Keratinocyte (primary cell): ENCODE measurements around the gene KREMEN1. TPM values are rescaled to one million over a fixed set of nuclear protein-coding genes. Genes with fewer than 3 reads are reported as not detected.

ENCODE experiments used
- DNase-seq: peaks from one replicate; pipeline ENCODE4 v3.0.0-alpha.2; 2011; ENCODE audit warnings: low read depth, missing footprints, low spot score
- FAIRE-seq: peaks from 2 replicates; lab custom pipeline; 2011; peaks lifted over from hg19 to GRCh38; lab: Jason Lieb, UNC
- H2AFZ ChIP-seq: 2 replicates; pipeline ENCODE4 v1.6.0; 2012; ENCODE audit warnings: low read length, control low read depth, inconsistent platforms; ENCODE audit not compliant: control insufficient read depth
- H3K27ac ChIP-seq: 2 replicates; pipeline ENCODE4 v1.5.1; 2011; ENCODE audit warnings: low read length; ENCODE audit not compliant: control insufficient read depth, insufficient read depth
- H3K27me3 ChIP-seq: 3 replicates; pipeline ENCODE4 v1.6.0; 2011; ENCODE audit warnings: low read length; ENCODE audit not compliant: control insufficient read depth, insufficient read depth; ENCODE audit errors: extremely low read depth
- H3K36me3 ChIP-seq, 2 experiments: 2 replicates in 1 of 2; 3 replicates in 1 of 2; pipeline ENCODE4 v1.5.1; 2011; ENCODE audit warnings: low read length in 2 of 2, mild to moderate bottlenecking in 1 of 2; ENCODE audit not compliant: control insufficient read depth in 2 of 2, insufficient read depth in 2 of 2; ENCODE audit errors: extremely low read depth in 1 of 2
- H3K4me1 ChIP-seq: 3 replicates; pipeline ENCODE4 v1.5.1; 2011; ENCODE audit warnings: low read length; ENCODE audit not compliant: control insufficient read depth, insufficient read depth; ENCODE audit errors: extremely low read depth
- H3K4me2 ChIP-seq: 3 replicates; pipeline ENCODE4 v1.6.0; 2011; ENCODE audit warnings: low read depth, low read length; ENCODE audit not compliant: control insufficient read depth, insufficient read depth; ENCODE audit errors: extremely low read depth
- H3K4me3 ChIP-seq, 3 experiments: fragments of 200-600 bp in 1 of 3; sonication (generic) in 1 of 3; 2 replicates in 2 of 3; 3 replicates in 1 of 3; pipeline ENCODE4 v1.5.1; 2011 to 2016; ENCODE audit warnings: low read length in 3 of 3, mild to moderate bottlenecking in 3 of 3, control low read depth in 2 of 3, inconsistent platforms in 1 of 3, low read depth in 1 of 3, mixed read lengths in 1 of 3, mixed run types in 1 of 3, moderate library complexity in 1 of 3; ENCODE audit not compliant: control insufficient read depth in 2 of 3, insufficient read depth in 2 of 3; ENCODE audit errors: extremely low read depth in 1 of 3
- H3K79me2 ChIP-seq: 2 replicates; pipeline ENCODE4 v1.6.0; 2012; ENCODE audit warnings: low read length; ENCODE audit not compliant: control insufficient read depth, insufficient read depth
- H3K9ac ChIP-seq: 3 replicates; pipeline ENCODE4 v1.6.0; 2011; ENCODE audit warnings: low read length; ENCODE audit not compliant: control insufficient read depth, insufficient read depth; ENCODE audit errors: extremely low read depth
- H3K9me1 ChIP-seq: 3 replicates; pipeline ENCODE4 v1.6.0; 2011; ENCODE audit warnings: low read length; ENCODE audit not compliant: control insufficient read depth, insufficient read depth; ENCODE audit errors: extremely low read depth
- H3K9me3 ChIP-seq: 2 replicates; pipeline ENCODE4 v1.5.1; 2012; ENCODE audit warnings: low read depth, low read length; ENCODE audit not compliant: control insufficient read depth
- H4K20me1 ChIP-seq: 3 replicates; pipeline ENCODE4 v1.6.0; 2011; ENCODE audit warnings: low read length; ENCODE audit not compliant: control insufficient read depth, insufficient read depth; ENCODE audit errors: extremely low read depth
- EZH2 ChIP-seq: IDR thresholded peaks from one replicate; pipeline ENCODE4 v1.6.1; 2012; ENCODE audit warnings: inconsistent platforms, mild to moderate bottlenecking, low read length, moderate library complexity
- dilution Hi-C: fragments of 300-500 bp; cut with MboI; formaldehyde crosslinking; loops from one replicate; pipeline ENCODE4 v1.7.0; 2020; ENCODE audit warnings: low sequenced_read_pairs; ENCODE audit not compliant: extremely low pct_ligation_motif_present
- polyA plus RNA-seq, 5 experiments: library from polyadenylated mRNA; depleted of rRNA in 3 of 5; stranded (reverse) in 3 of 5; stranded (forward) in 1 of 5; unstranded in 1 of 5; fragments of >200 nt; gene quantifications; 1 replicate in 1 of 5; 2 replicates in 3 of 5; 3 replicates in 1 of 5; pipeline versions ENCODE4 v1.2.1 to v1.2.3, GENCODE V29; 2011 to 2012; ENCODE audit warnings: missing spikeins in 2 of 5, low read depth in 1 of 5, low replicate concordance in 1 of 5
- TF ChIP-seq, protein P1 (sequence below), 3 experiments: IDR thresholded peaks in 1 of 3; conservative IDR thresholded peaks in 1 of 3; optimal IDR thresholded peaks in 1 of 3; 2 replicates in 2 of 3; 3 replicates in 1 of 3; pipeline versions ENCODE3 to v1.5.1; 2011; ENCODE audit warnings: low read length in 3 of 3, mild to moderate bottlenecking in 3 of 3, moderate library complexity in 2 of 3, control low read depth in 1 of 3, inconsistent platforms in 1 of 3; ENCODE audit not compliant: insufficient read depth in 2 of 3; ENCODE audit errors: extremely low read depth in 1 of 3

KREMEN1 gene
- polyA plus RNA-seq, 1 donor (not counting 4 experiments of a cell fraction or from before 2014, with no cell fraction given): 6.8 TPM

DNA sequence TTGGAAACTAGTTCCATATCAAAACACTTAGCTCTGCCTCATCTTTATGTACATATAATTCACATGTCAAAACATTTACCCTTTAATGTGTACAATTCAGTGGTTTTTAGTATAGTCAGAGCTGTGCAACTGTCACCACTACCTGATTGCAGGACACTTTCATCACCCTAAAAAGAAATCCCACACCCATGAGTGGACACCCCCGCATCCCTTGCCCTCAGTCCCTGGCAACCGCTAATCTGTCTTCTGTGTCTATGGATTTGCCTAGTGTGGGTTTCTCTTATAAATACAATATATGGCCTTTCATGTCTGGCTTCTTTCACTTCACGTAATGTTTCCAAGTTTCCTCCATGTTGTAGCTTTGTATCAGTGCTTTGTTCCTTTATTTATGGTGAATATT lies 124.3 kb downstream of the KREMEN1 start:
- Histone ChIP-seq H3K9me3 (no peaks in the 10 kb centered on the region), H3K9me1 (no peaks in the 10 kb centered on the region), H3K9ac (no peak overlapping the region), H3K36me3 (no peaks in the 10 kb centered on the region), H3K4me1 (no peaks in the 10 kb centered on the region), H3K79me2 (no peaks in the 10 kb centered on the region), H4K20me1 (no peaks in the 10 kb centered on the region), H3K27ac (no peak overlapping the region), H2AFZ (no peak overlapping the region), H3K27me3 (peaks cover 7% of the 10 kb centered on the region), H3K4me2 (no peak overlapping the region), H3K4me3 (no peak overlapping the region)
- TF ChIP-seq EZH2: no peak
- TF ChIP-seq, protein P1, sequence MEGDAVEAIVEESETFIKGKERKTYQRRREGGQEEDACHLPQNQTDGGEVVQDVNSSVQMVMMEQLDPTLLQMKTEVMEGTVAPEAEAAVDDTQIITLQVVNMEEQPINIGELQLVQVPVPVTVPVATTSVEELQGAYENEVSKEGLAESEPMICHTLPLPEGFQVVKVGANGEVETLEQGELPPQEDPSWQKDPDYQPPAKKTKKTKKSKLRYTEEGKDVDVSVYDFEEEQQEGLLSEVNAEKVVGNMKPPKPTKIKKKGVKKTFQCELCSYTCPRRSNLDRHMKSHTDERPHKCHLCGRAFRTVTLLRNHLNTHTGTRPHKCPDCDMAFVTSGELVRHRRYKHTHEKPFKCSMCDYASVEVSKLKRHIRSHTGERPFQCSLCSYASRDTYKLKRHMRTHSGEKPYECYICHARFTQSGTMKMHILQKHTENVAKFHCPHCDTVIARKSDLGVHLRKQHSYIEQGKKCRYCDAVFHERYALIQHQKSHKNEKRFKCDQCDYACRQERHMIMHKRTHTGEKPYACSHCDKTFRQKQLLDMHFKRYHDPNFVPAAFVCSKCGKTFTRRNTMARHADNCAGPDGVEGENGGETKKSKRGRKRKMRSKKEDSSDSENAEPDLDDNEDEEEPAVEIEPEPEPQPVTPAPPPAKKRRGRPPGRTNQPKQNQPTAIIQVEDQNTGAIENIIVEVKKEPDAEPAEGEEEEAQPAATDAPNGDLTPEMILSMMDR (optimal IDR thresholded peaks at IDR 0.05 in 1 of 3, IDR thresholded peaks at IDR 0.05 in 1 of 3, conservative IDR thresholded peaks at IDR 0.05 in 1 of 3; ENCODE audit: extremely low read depth in 1 of 3, insufficient read depth in 2 of 3, low read length in 3 of 3): no peak
- dilution Hi-C loops: no loop called here
- DNase-seq: no peak
- no peak for FAIRE-seq

DNA sequence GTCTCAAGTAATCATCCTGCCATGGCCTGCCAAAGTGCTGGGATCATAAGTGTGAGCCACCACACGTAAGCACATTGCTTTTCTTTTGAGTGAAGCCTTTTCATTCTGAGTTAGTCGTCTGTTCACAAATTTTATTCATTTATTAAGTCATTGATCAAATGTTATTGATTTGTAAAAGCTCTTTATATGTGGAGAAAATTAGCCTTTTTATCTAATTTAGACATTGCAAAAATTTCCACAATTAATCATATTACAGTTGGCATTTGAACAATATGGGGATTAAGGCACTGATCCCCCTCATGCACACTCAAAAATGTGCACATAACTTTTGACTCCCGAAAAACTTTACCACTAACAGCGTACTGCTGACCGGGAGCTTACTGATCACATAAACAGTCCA lies 125.4 kb downstream of the KREMEN1 start:
- Histone ChIP-seq H2AFZ (no peak overlapping the region), H3K9ac (no peak overlapping the region), H3K27me3 (peaks cover 7% of the 10 kb centered on the region), H3K36me3 (no peaks in the 10 kb centered on the region), H3K4me1 (no peaks in the 10 kb centered on the region), H3K4me2 (no peak overlapping the region), H3K9me1 (no peaks in the 10 kb centered on the region), H3K9me3 (no peaks in the 10 kb centered on the region), H3K79me2 (no peaks in the 10 kb centered on the region), H3K27ac (no peak overlapping the region), H3K4me3 (no peak overlapping the region), H4K20me1 (no peaks in the 10 kb centered on the region)
- DNase-seq: no peak
- dilution Hi-C loops: no loop called here
- no peak for FAIRE-seq
- no peak for TF ChIP-seq EZH2
- TF ChIP-seq, protein P1 (optimal IDR thresholded peaks at IDR 0.05 in 1 of 3, IDR thresholded peaks at IDR 0.05 in 1 of 3, conservative IDR thresholded peaks at IDR 0.05 in 1 of 3; ENCODE audit: extremely low read depth in 1 of 3, insufficient read depth in 2 of 3, low read length in 3 of 3): no peak
